GM12872 (cell line): Measurements from ENCODE around the gene TWIST2.

Experiments
- CTCF ChIP-seq: IDR thresholded peaks from 3 replicates; pipeline ENCODE4 v1.5.1; 2011; ENCODE audit warnings: low read depth, mild to moderate bottlenecking, low read length, moderate library complexity; ENCODE audit not compliant: insufficient read depth

TWIST2 gene

GRCh38 chr2:238910751-238911351 lies 63.0 kb downstream of the TWIST2 start:
- TF ChIP-seq CTCF: no peak

- no peak for TF ChIP-seq CTCF
These were observed 63.7 kb downstream of the TWIST2 start for GRCh38 chr2:238911376-238912227.

GRCh38 chr2:238912228-238912915 lies 64.5 kb downstream of the TWIST2 start:
- no peak for TF ChIP-seq CTCF

- no peak for TF ChIP-seq CTCF
These were observed 65.3 kb downstream of the TWIST2 start for GRCh38 chr2:238912916-238913875.

GRCh38 chr2:238913931-238914647 lies 66.2 kb downstream of the TWIST2 start:
- no peak for TF ChIP-seq CTCF

GRCh38 chr2:238914648-238915015 lies 66.7 kb downstream of the TWIST2 start:
- TF ChIP-seq CTCF: no peak
